OCI-LY7 (cell line): ENCODE results near the gene ZNF700.

Source experiments
- EZH2phosphoT487 ChIP-seq: fragments of 200-600 bp; sonication (generic); IDR thresholded peaks from 2 replicates; pipeline ENCODE4 v1.6.1; 2018; ENCODE audit warnings: low read depth, borderline replicate concordance, mild to moderate bottlenecking, mixed run types, antibody characterized with exemption, low read length, moderate library complexity, mixed read lengths
- TF ChIP-seq, protein P1 (sequence below): fragments of 200-600 bp; sonication (generic); conservative IDR thresholded peaks from 2 replicates; pipeline ENCODE4 v1.5.1; 2014; ENCODE audit warnings: mild to moderate bottlenecking, antibody characterized with exemption, low read length, moderate library complexity, mixed read lengths

- TF ChIP-seq, protein P1, sequence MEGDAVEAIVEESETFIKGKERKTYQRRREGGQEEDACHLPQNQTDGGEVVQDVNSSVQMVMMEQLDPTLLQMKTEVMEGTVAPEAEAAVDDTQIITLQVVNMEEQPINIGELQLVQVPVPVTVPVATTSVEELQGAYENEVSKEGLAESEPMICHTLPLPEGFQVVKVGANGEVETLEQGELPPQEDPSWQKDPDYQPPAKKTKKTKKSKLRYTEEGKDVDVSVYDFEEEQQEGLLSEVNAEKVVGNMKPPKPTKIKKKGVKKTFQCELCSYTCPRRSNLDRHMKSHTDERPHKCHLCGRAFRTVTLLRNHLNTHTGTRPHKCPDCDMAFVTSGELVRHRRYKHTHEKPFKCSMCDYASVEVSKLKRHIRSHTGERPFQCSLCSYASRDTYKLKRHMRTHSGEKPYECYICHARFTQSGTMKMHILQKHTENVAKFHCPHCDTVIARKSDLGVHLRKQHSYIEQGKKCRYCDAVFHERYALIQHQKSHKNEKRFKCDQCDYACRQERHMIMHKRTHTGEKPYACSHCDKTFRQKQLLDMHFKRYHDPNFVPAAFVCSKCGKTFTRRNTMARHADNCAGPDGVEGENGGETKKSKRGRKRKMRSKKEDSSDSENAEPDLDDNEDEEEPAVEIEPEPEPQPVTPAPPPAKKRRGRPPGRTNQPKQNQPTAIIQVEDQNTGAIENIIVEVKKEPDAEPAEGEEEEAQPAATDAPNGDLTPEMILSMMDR, result no peak
- TF ChIP-seq EZH2phosphoT487, result no peak
Observed at GRCh38 chr19:11942008-11942842, 17.3 kb downstream of the ZNF700 start.
